Upper lobe of left lung (tissue), 4 donors: ENCODE measurements around the gene IMPA2.

Experiments
- CTCF ChIP-seq, 6 experiments: fragments of 450-650 bp in 4 of 6; fragments of 200-600 bp in 2 of 6; sonication (generic) in 2 of 6; IDR thresholded peaks; one replicate each; pipeline ENCODE4 v1.5.1; 2016 to 2019; ENCODE audit warnings: antibody characterized with exemption in 6 of 6
- POLR2AphosphoS5 ChIP-seq, 2 donors: sonication (generic); formaldehyde crosslinking; IDR thresholded peaks; one replicate each; pipeline ENCODE4 v1.5.1; 2017; ENCODE audit warnings: antibody characterized with exemption in 2 of 2

- TF ChIP-seq CTCF (IDR thresholded peaks at IDR 0.05) (no peak), POLR2AphosphoS5 (IDR thresholded peaks at IDR 0.05) (no peak)
These were observed 2.3 kb downstream of the IMPA2 start for GRCh38 chr18:11983592-11983991.
